GM19239 (cell line): ENCODE data around the gene IQSEC1.
A peak's percentile ranks its signal among the peaks of the same experiment; 100 is the strongest.

ENCODE experiments used
- DNase-seq: peaks from one replicate; pipeline ENCODE4 v3.0.0; 2011; ENCODE audit warnings: low spot score; ENCODE audit not compliant: insufficient read length
- FAIRE-seq: peaks from 2 replicates; lab custom pipeline; 2011; peaks lifted over from hg19 to GRCh38; lab: Jason Lieb, UNC

The IQSEC1 gene

GRCh38 chr3:12977117-12977808, 96.0 kb downstream of the IQSEC1 start:
- no peak for FAIRE-seq
- DNase-seq, result no peak

GRCh38 chr3:12975748-12976522, 97.3 kb downstream of the IQSEC1 start:
- no peak for FAIRE-seq
- no peak for DNase-seq

- no peak for DNase-seq
- FAIRE-seq, result no peak
Measured at GRCh38 chr3:12974819-12975218, 98.4 kb downstream of the IQSEC1 start.

GRCh38 chr3:12974334-12974733, 98.9 kb downstream of the IQSEC1 start:
- DNase-seq (no peak), FAIRE-seq (no peak)

- no peak for FAIRE-seq
- no peak for DNase-seq
Measured at GRCh38 chr3:12973827-12974226, 99.4 kb downstream of the IQSEC1 start.

- FAIRE-seq, result no peak
Measured at GRCh38 chr3:12972781-12973702, 100.2 kb downstream of the IQSEC1 start.

GRCh38 chr3:12972043-12972442, 101.2 kb downstream of the IQSEC1 start:
- FAIRE-seq, result no peak
- no peak for DNase-seq

More at GRCh38 chr3:12972781-12973702, 100.2 kb downstream of the IQSEC1 start:
- no peak for DNase-seq

GRCh38 chr3:12970684-12971083, 102.5 kb downstream of the IQSEC1 start:
- FAIRE-seq (no peak), DNase-seq (no peak)

- DNase-seq, result no peak
- FAIRE-seq, result no peak
Measured at GRCh38 chr3:12969486-12969885, 103.7 kb downstream of the IQSEC1 start.

GRCh38 chr3:12968541-12968940, 104.7 kb downstream of the IQSEC1 start:
- FAIRE-seq (no peak), DNase-seq (no peak)

GRCh38 chr3:12967606-12968351, 105.5 kb downstream of the IQSEC1 start:
- FAIRE-seq, result peak; percentile 77
- peak; percentile 97 for DNase-seq

GRCh38 chr3:12966847-12967605, 106.2 kb downstream of the IQSEC1 start:
- FAIRE-seq (no peak), DNase-seq (no peak)

- FAIRE-seq (no peak), DNase-seq (no peak)
Measured at GRCh38 chr3:12965999-12966846, 107.0 kb downstream of the IQSEC1 start.

GRCh38 chr3:12964711-12965612, 108.3 kb downstream of the IQSEC1 start:
- FAIRE-seq (no peak), DNase-seq (no peak)

- no peak for FAIRE-seq
- no peak for DNase-seq
Measured at GRCh38 chr3:12963922-12964701, 109.1 kb downstream of the IQSEC1 start.

- DNase-seq (no peak), FAIRE-seq (peak; percentile 47)
Measured at GRCh38 chr3:12963231-12963896, 109.9 kb downstream of the IQSEC1 start.
